ENCODE data around the gene RAB14.

Gene RAB14

DNA sequence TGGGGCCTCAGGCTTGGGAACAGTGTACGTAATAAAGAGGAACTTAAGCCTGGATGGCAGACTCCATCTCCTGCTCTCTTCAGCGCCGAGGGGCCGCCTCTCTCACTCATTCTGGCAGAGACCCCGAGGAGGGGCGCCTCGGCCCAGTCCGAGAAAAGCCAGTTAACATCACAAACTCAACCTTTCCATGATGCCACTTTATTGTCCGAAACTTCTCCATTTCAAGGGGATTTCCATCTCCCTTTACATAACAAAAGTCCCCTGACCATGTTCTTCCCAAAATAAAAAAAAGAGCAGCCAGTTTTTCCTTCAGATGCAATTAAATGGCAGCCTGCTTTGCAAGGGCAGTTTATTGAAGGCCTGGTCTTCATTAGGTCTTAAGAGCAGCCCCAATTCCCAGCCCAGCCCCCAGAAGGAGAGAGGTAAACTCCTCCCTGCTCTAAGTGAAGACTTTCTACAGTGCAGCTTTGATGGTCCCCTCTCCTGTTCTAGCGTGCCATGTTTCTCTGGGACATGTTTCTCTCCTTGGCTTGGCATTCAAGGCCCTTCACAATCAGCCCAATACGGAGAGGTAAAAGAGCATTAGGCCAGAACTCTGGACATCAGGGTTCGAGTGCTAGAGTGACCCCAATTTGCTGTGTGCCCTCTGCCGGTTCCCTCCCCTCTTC lies 19.5 kb upstream of the RAB14 start:
- in situ Hi-C loops (cut with MboI; ENCODE audit: low sequenced_read_pairs), result no loop called here

DNA sequence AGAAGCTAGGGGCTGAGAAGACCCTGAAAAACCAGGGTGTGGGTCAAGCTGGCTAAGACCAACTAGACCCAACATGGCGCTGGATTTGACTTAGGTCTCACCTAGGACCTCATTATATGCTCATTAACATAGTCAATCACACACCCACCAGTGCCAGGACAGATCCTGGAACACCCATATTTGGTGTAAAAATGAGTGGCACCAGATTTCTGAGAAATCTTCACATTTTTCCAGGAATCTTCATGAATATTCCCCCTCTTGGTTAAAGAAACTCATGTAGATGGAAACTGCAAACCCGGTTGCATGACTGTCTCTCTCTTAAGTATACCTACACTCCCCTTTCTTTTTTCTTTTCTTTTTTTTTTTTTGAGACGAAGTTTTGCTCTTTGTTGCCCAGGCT lies 17.9 kb upstream of the RAB14 start:
- in situ Hi-C loops (cut with MboI; ENCODE audit: low sequenced_read_pairs), result no loop called here

DNA sequence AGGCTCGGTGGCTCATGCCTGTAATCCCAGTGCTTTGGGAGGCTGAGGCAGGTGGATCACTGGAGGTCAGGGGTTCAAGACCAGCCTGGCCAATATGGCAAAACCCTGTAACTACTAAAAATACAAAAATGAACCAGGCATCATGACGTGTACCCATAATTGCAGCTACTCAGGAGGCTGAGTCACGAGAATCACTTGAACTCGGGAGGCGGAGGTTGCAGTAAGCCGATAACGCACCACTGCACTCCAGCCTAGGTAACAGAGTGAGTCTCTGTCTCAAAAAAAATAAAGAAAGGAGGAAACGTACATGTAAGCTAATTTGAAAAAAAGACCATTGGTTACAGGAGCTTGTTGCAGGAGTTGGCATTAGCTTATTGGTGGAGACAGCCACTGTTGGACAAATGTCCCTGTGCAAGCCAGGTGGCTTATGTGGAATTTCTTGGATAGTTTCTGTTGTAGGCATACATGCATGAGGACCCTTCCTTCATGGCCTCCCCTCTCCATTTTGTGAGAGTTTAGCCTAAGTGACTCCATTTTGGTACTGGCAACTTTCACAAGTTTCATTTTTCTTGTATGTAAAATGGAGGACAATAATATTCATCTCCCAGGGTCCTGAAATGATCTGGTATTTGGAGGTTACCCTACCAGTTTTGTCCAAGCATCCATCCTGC lies 16.8 kb upstream of the RAB14 start:
- in situ Hi-C loops (cut with MboI; ENCODE audit: low sequenced_read_pairs), result no loop called here

DNA sequence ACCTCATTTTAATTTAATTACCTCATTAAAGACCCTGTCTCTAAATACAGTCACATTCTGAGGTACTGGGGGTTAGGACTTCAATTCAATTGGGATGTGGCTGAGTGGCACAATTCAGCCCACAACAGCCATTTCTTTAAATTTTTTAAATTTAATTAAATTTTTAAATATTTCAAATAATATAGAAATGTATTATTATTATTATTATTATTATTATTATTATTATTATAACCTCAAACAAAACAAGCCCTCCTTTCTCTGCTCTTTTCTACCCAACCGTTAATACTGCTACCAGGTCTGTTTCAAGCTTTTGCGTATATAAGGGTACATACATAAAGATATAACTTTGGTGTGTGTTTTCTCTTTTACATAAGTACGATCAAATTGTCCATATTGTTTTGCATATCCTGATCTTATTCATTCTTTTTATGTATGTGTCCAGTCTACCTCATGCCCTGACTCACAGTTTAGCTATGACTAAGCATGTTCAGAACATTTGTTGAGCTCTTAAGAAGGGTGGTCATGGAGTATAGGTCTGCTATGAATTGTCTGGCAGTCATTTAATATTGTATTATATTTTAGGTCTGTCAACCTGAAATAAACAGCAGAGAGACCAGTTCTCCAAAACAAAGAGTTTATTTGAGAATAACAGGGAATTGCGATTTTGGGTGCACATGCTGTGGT lies 16.1 kb upstream of the RAB14 start:
- in situ Hi-C loops (cut with MboI; ENCODE audit: low sequenced_read_pairs), result no loop called here

DNA sequence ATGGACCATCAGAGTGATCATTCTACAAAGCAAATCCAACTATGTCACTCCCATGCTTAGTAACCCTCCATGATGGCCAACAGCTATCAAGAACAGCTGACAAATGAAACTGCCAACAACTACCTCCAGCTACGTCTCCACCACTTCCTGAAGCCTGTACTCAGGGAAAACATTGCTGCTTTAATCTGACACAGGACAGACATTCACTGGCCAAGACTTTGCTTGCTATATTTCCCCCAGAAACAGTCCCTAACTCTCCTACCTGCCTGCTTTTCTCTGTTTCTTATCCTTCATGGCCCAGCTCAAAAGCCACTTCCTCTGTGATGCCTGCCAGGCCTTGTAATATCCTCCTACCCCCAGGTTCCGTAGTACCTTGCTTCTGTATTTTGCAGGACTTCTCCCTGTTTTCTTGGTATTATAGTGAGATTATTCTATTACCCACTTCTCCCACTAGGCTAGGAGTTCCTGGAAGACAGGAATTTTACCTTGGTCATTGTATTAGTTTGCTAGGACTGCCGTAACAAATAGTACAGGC lies 14.7 kb upstream of the RAB14 start:
- in situ Hi-C loops (cut with MboI; ENCODE audit: low sequenced_read_pairs), result no loop called here

DNA sequence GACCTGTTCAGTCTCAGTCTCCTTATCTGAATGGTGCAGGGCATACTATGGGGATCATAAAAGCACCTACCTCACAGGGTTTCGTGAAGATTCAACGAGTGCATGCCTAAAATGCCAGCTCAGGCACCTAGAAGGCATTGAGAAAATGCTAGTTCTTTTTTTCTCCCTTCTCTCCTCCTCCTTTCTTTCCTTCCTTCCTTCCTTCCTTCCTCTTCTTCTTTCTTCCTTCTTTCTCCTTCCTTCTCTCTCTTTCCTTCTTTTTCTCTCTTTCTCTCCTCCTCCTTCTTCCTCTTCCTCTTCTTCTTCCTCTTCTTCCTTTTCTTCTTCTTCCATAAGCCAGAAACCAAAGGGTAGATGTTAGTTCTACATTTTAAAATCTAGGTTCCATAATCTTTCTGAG lies 12.3 kb upstream of the RAB14 start:
- in situ Hi-C loops (cut with MboI; ENCODE audit: low sequenced_read_pairs), result no loop called here

DNA sequence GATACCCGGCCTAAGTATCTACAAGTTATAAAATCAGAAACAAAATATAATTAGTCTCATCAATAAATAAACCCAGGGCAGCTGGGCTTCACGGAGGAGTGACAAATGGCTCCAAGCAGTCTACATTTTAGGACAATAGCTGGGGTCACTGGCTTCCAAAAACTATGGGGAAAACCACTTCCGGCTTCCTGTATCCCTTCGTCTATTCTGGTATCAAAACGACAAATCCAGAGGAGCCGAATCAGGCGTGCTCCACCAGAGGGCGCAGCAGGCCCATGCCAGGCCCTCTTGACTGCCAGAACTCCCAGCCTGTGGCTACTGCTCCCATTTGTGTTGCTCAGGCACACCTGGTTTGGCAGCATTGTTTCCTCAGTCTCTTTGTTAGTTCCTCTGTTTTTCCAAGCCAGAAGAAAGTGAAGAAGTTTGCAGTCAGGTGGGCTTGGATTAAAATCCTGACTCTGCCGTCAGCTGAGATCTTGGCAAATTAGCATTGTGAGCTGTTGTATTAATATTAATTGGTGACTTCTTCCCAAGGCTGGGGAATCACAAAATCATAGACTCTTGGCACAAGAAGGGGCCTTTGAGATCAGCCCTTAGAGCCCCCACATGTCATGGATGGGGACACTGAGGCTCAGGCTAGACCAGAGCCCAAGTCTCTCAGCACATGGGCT lies 11.6 kb upstream of the RAB14 start:
- in situ Hi-C loops (cut with MboI; ENCODE audit: low sequenced_read_pairs), result no loop called here

DNA sequence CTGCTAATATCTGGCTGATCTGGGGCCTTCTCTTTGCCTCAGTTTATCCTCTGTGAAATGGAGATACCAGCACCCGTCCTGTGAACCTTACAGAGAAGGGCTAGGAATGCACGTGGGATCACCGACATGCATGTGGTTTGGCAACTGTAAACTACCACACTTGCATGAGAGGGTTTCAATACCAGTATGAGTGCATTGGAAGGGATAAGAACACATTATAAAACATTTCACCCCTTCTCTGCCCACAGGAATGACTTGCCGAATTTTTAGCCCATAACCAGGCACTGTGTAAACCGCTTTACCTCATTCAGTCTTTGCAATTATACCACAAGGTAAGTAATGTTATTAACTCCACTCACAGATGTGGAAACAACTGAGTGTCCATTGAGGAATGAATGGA lies 8.9 kb upstream of the RAB14 start:
- in situ Hi-C loops (cut with MboI; ENCODE audit: low sequenced_read_pairs), result no loop called here

DNA sequence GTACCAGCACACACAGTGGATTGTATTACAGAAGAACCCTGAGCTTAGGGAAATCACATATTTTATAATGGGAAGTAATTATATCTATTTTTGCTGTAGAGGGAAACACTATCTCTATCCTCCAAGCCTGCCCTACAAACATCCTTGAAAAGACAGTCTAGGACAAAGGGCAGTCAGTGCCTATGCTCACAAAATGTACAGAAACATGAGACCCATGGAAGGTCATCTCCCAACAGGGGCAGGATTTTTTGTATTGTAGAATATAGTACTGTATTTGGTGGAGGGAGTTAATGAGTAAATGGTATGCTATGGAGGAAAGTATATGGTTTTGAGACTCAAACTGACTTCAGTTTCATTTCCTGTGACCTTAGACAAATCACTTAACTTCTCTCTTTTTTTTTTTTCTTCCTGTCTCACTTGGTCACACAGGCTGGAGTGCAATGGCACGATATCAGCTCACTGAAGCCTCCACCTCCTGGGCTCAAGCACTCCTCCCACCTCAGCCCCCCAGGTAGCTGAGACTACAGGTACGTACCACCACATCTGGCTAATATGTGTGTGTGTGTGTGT lies 5.8 kb upstream of the RAB14 start:
- in situ Hi-C loops (cut with MboI; ENCODE audit: low sequenced_read_pairs), result no loop called here

DNA sequence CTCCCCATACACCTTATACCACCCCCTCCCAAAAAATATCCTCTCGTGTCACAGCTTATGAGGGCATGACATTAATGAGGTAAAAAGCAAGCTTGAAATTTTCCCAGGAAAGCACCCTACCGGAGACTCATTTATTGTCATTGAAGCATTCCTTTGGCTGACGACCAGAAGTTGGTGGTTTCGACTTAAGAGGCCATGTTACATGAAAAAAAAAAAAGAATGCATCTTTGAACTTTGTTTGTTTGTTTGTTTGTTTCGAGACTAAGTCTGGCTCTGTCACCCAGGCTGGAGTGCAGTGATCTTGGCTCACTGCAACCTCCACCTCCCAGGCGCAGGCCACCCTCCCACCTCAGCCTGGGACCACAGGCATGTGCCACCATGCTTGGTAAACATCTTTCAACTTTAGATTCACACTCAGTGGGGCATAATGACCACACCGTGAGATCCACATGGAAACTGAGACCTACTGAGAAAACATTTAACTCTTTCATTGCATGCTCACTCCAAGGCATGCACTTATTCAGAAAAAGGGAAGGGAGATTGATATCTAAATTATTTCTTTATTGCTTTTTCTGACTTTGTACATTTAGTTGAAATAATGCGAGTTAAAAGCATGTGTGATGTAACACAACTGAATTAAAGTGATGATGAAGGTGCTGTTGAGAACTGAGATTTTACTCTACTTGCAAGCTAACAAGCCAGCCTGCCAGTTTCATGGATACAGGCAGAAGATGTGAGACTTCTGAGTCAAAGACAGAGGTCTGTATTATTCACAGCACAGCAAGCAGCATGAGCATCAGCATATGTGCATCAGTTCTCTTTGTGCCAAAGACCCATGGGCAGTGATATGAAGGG lies 5.1 kb upstream of the RAB14 start:
- in situ Hi-C loops (cut with MboI; ENCODE audit: low sequenced_read_pairs), result no loop called here

DNA sequence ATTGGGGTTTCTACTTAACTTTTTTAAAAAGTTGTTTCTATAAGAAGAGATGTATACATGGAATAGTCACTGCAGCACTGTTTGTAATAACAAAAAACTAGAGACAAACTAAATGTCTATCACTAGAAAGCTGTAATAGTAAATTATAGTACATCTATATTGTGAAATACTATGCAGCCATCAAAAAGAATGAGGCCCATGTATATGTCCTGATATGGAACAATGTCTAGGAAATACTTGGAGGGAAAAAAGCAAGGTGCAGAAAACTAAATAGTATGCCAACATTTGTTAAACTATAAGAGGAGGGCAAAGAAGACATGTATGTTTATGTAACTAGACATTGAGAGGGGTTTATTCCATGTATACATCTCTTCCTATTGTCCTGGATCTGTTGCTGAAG lies 2.9 kb upstream of the RAB14 start:
- in situ Hi-C loops (cut with MboI; ENCODE audit: low sequenced_read_pairs), result no loop called here

DNA sequence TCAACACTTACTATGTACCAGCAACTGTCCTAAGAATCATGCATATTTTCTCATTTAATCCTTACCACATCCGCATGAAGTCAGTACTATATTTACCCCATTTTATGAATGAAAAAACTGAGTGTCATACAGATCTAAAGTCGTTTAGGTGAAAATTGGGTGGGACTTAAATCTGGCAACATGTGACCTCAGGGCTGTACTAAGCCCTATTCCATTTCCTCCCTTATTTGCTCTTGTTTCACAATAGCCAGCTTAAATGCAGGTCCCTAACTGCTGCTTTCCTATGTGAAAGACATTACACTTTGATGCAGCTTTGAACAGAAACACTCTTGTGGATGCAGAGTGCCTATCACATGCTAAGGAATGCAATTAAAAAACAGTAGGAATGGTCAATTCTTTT lies 2.5 kb upstream of the RAB14 start:
- in situ Hi-C loops (cut with MboI; ENCODE audit: low sequenced_read_pairs), result no loop called here

DNA sequence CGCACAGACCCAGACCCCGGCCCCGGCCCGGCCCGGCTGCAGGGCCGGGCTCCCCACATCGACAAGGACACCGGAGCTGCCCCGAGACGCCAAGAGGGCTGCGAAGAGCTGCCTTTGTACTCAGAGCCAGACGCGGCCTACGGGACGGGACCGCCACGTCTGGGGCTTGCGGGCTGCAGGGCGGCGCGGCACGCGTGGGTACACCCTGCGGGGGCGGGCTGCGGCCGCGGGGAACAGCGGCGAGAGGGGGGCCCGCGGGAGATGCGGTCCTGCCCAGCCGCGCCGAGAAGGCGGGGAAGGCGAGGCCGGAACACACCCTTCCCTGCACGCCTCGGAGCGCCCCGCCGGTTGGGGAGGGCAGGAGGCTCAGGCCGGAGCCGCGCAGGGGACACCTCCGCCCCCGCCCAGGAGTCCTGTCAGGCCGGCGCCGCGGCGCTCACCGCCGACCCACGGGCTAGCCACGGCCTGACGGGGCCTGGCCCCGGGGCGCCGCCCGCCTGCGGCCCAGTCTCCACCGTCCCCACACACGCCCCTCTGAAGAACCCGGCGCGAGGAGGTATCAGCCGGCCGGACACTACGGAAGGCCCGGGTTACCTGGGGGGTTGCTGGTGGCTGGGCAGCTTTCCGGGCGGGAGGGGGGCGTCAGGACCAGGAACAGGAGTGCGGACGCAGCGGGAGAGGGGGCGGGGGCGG lies 478 bp downstream of the RAB14 start:
- in situ Hi-C loops (cut with MboI; ENCODE audit: low sequenced_read_pairs), result no loop called here

DNA sequence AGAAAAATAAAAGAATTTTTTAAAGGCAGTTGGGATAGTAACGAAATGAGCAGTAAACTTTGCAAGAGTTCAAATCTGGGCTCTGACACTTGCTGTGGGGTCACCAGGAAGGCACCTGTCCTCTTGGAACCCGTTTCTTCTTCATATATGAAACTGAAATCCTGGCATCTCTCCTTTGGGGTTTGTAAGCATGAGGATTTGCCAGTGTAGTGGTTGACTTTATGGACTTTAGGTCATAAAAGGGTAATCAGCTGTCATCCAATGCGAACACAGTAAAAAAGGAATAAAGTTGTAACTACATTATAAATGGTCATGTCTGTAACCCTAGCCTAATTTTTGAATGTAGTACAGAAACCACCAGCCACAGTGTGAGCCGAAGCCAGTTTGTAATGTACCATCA lies 1.3 kb downstream of the RAB14 start:
- in situ Hi-C loops (cut with MboI; ENCODE audit: low sequenced_read_pairs), result no loop called here

DNA sequence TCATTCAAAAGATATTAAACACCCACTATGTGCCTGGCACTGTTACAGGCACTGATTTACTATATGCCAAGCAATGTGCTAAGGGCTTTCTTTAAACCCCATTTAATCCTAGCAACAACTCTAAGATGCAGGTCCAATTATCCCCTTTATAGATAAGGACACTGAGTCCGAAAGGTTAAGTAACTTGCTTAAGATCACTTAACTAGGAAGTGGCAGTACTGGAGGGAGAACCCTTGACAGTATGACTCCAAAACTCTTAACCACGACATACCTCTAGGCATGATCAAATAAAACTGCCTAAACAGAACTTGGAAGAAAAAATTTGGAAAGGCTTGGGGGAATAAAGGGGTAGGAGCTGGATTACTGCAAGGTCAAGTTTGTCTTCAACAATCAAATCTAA lies 1.7 kb downstream of the RAB14 start:
- in situ Hi-C loops (cut with MboI; ENCODE audit: low sequenced_read_pairs), result no loop called here

DNA sequence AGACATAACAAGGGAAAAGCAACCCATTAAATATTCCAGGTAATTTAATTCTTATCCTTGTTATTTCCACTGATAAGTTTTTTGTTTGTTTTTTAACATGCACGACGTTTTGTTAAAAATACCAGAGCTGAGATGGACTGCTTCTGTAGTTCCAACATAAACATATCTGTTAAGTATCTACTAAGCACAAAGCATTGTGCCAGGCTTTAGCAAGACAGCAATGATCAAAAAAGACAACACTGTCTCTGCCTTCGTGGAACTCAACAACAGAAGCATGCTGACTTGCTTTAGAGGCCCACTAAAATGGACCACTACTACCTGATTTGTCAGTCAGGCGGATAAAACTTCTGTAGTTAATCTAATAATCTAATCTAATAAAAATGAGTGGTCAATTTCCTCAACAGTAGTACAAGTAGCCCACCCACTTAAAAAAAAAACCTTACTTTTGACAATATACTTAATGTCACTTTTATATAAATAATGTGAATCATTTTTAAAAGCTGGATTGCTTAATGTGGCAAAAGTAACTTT lies 3.1 kb downstream of the RAB14 start:
- in situ Hi-C loops (cut with MboI; ENCODE audit: low sequenced_read_pairs), result no loop called here

DNA sequence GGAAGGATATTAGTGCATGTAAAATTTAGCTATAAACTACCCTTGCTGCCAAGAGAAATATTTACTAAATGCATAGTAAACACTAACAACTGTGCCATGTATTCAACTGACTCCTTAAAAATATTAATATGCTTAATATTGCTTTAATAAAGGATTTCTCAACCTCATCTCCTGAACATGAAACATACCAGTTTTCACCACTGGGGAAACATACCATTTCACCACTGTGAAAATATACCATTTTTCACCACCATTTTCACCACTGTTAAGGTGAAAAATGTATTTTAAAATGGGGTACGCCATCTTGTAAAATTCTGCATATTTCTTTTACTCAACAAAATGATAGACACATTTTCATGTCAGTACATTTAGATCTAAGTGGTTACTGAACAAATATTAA lies 4.5 kb downstream of the RAB14 start:
- in situ Hi-C loops (cut with MboI; ENCODE audit: low sequenced_read_pairs), result no loop called here

DNA sequence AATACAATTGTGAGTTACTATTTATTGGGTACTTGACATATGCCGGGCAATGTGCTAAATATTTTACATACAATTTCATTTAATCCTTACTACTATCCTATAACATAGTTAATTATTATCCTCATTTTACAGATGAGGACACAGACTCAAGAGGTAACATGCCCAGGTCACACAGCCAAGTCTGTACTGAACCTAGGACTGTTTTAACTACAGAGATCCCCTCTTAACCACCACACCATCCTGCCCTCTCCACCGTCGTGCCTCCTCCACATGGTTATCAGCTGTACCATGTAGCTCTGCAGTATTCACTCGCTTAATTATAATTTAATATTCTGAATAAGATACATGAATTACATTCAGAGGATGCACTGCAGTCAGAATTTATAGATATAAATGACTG lies 5.3 kb downstream of the RAB14 start:
- in situ Hi-C loops (cut with MboI; ENCODE audit: low sequenced_read_pairs), result no loop called here

DNA sequence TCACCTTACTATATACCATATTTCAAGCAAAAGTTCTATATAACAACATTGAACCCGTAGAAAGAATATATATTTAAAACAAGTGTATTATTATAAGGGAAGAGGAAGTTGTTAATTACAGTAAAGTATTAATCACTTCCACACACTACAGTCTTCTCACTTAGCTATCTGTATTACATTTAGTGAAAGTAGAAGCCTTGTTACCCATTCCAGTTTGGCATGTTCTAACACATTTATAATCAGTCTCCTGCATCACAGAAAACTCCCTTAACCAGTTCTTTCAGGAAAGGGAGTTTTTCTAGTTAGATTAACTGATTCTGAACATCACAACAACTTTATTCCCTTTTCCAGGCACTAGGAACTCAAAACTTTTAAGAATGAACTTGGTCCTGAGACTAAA lies 6.9 kb downstream of the RAB14 start:
- in situ Hi-C loops (cut with MboI; ENCODE audit: low sequenced_read_pairs), result no loop called here
